Neural cell (in vitro differentiated cells): ENCODE results near the gene SNRNP25.

ENCODE experiments used
- CTCF ChIP-seq: fragments of 450-650 bp; IDR thresholded peaks from 2 replicates; pipeline ENCODE4 v1.5.1; 2014; ENCODE audit warnings: antibody characterized with exemption, mild to moderate bottlenecking, moderate library complexity; ENCODE audit not compliant: poor library complexity, severe bottlenecking
- EP300 ChIP-seq: fragments of 450-650 bp; conservative IDR thresholded peaks from 2 replicates; pipeline ENCODE4 v1.6.1; 2014; ENCODE audit warnings: antibody characterized with exemption, mild to moderate bottlenecking, moderate library complexity; ENCODE audit not compliant: poor library complexity, severe bottlenecking
- EZH2 ChIP-seq: fragments of 200-600, 300-800 bp; shearing (Covaris generic), sonication (generic); IDR thresholded peaks from 2 replicates; pipeline ENCODE4 v1.6.1; 2014; ENCODE audit warnings: antibody characterized with exemption, low read length, borderline replicate concordance, mild to moderate bottlenecking; ENCODE audit not compliant: insufficient read depth, poor library complexity, severe bottlenecking
- POLR2AphosphoS5 ChIP-seq: IDR thresholded peaks from 2 replicates; pipeline ENCODE4 v1.6.1; 2012
- TAF1 ChIP-seq: IDR thresholded peaks from 2 replicates; pipeline ENCODE4 v1.6.1; 2012; ENCODE audit warnings: low read depth

GRCh38 chr16:58491-59439 is 5.1 kb downstream of the SNRNP25 start:
- no peak for TF ChIP-seq CTCF
- TF ChIP-seq EZH2 = no peak
- TF ChIP-seq POLR2AphosphoS5 = no peak
- no peak for TF ChIP-seq TAF1
- TF ChIP-seq EP300 = no peak
